Measurements from ENCODE around the gene RNF169. TPM values are rescaled to one million over a fixed set of nuclear protein-coding genes. Genes with fewer than 3 reads are reported as not detected.

The RNF169 gene
- total RNA-seq, 1 experiment from 2014 or later, result 9.4 TPM

GRCh38 chr11:74717221-74717969 lies 31.3 kb upstream of the RNF169 start:
- Histone ChIP-seq H3K4me1 (replicated peaks) (no peaks in the 10 kb centered on the region), H3K4me3 (no peak overlapping the region), H3K9me3 (replicated peaks) (no peaks in the 10 kb centered on the region), H3K36me3 (no peaks in the 10 kb centered on the region), H3K27me3 (replicated peaks) (no peaks in the 10 kb centered on the region), H3K27ac (no peak overlapping the region)
- no peak for DNase-seq (ENCODE audit: low read depth in 1 of 2, low spot score in 2 of 2)

GRCh38 chr11:74719011-74719410 lies 29.6 kb upstream of the RNF169 start:
- no peak overlapping the region for H3K27ac ChIP-seq
- H3K4me1 ChIP-seq (replicated peaks), result no peaks in the 10 kb centered on the region
- H3K4me3 ChIP-seq, result no peak overlapping the region
- H3K9me3 ChIP-seq (replicated peaks), result no peaks in the 10 kb centered on the region
- H3K27me3 ChIP-seq (replicated peaks), result no peaks in the 10 kb centered on the region
- DNase-seq (ENCODE audit: low read depth in 1 of 2, low spot score in 2 of 2), result no peak
- no peaks in the 10 kb centered on the region for H3K36me3 ChIP-seq

- no peak overlapping the region for H3K27ac ChIP-seq
- no peak for DNase-seq (ENCODE audit: low read depth in 1 of 2, low spot score in 2 of 2)
- peaks cover 8% of the 10 kb centered on the region for H3K4me1 ChIP-seq (replicated peaks)
- H3K27me3 ChIP-seq (replicated peaks), result no peaks in the 10 kb centered on the region
- no peak overlapping the region for H3K4me3 ChIP-seq
- H3K9me3 ChIP-seq (replicated peaks), result no peaks in the 10 kb centered on the region
- no peaks in the 10 kb centered on the region for H3K36me3 ChIP-seq
Observed at GRCh38 chr11:74720596-74721478, 27.8 kb upstream of the RNF169 start.

- H3K4me1 ChIP-seq (replicated peaks), result peaks cover 13% of the 10 kb centered on the region
- no peak for DNase-seq (ENCODE audit: low read depth in 1 of 2, low spot score in 2 of 2)
- H3K36me3 ChIP-seq, result no peaks in the 10 kb centered on the region
- H3K4me3 ChIP-seq, result no peak overlapping the region
- no peak overlapping the region for H3K27ac ChIP-seq
- H3K27me3 ChIP-seq (replicated peaks), result no peaks in the 10 kb centered on the region
- H3K9me3 ChIP-seq (replicated peaks), result no peaks in the 10 kb centered on the region
Observed at GRCh38 chr11:74721479-74721835, 27.2 kb upstream of the RNF169 start.

DNA sequence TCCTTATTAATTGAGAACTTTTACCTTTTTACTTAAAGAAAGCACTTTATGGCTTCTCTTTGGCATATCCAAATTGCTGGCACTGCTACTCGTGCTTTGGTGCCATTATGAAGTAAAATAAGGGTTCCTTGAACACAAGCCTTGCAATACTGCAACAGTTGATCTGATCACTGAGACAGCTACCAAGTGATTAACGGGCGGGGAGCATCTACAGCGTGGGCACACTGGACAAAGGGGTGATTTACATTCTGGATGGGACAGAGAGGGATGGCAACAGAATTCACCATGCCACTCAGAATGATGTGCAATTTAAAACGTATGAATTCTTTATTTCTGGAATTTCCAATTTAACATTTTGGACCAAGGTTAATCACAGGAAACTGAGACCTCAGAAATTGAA lies 25.1 kb upstream of the RNF169 start:
- no peaks in the 10 kb centered on the region for H3K36me3 ChIP-seq
- H3K27me3 ChIP-seq (replicated peaks), result no peaks in the 10 kb centered on the region
- no peak overlapping the region for H3K4me3 ChIP-seq
- H3K27ac ChIP-seq, result no peak overlapping the region
- peaks cover 13% of the 10 kb centered on the region for H3K4me1 ChIP-seq (replicated peaks)
- no peak for DNase-seq (ENCODE audit: low read depth in 1 of 2, low spot score in 2 of 2)
- H3K9me3 ChIP-seq (replicated peaks), result no peaks in the 10 kb centered on the region

DNA sequence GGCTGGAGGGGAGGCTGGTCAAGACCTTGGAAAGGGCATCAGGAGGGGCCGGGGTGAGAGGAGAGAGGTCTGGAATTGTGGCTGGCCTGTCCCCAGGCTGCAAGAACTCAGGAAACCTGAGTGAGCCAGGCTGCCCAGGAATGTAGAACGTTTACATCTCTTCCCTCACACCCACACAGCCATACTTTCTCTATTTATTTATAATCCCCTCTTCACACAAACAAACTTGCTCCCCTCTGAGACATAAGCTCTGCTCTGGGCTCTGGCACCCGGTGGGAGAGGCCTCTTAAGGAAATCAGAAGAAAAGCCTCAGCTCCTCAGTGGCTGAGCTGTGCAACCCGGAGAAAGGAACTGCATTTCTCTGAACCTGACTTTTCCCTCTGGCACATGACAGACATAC lies 22.9 kb upstream of the RNF169 start:
- Histone ChIP-seq H3K27ac (no peak overlapping the region), H3K36me3 (no peaks in the 10 kb centered on the region), H3K4me3 (no peak overlapping the region), H3K4me1 (replicated peaks) (peaks cover 13% of the 10 kb centered on the region), H3K27me3 (replicated peaks) (0 out of 2 replicates have a peak, but pooled peaks cover 2% of the 10 kb centered on the region), H3K9me3 (replicated peaks) (no peaks in the 10 kb centered on the region)
- peak; percentile 49 to 53 for DNase-seq (ENCODE audit: low read depth in 1 of 2, low spot score in 2 of 2)

DNA sequence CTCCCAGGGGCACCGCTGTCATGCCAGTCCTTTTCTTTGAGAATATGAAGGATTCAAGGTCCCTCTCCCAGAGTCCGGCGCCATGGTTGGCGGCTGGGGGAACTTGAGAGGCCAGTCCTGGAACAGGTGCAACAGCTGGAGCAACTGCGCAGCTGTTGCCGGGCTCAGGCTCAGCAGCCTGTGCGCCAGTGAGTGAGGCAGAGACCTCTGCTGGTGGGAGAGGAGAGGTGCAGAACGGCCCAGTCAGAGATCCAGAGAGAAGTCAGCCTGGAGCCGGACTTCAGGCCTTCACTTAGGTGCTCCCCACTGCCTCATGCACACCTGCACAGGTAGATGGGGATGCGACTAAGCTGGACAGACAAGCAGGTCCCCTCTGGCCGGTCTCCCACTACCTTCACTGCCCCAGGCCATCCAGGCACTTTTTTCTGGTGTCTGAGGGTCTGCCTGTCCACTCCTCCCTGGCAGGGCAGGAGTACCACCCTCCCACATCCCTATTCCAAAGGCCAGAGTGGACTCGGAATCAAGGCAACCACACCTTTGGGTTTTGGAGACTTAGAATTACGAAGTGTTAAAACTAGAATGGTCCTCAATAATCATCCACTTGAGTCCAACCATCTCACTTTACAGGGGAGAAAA lies 22.0 kb upstream of the RNF169 start:
- peaks cover 13% of the 10 kb centered on the region for H3K4me1 ChIP-seq (replicated peaks)
- H3K4me3 ChIP-seq, result no peak overlapping the region
- H3K9me3 ChIP-seq (replicated peaks), result no peaks in the 10 kb centered on the region
- H3K36me3 ChIP-seq, result no peaks in the 10 kb centered on the region
- H3K27ac ChIP-seq, result no peak overlapping the region
- 0 out of 2 replicates have a peak, but pooled peaks cover 3% of the 10 kb centered on the region for H3K27me3 ChIP-seq (replicated peaks)
- peak; percentile 30 to 51 for DNase-seq (ENCODE audit: low read depth in 1 of 2, low spot score in 2 of 2)

DNA sequence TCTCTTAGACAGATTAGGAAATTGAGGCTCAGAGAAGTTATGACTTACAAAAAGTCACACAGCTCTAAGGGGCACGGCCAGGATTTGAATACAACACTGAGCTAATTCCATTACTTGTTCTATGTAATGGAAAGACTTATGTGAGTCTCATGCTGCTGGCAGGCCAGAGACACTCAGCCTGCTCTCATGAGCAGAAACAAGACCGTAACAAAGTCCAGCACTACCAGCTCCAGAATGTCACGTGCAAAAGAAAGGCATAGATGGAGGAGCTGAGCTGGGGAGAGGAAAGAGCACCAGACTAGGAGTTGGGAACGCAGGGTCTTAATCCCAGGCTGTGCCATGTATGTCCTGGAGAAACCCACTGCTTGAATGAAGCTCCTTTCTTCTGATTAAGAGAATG lies 19.3 kb upstream of the RNF169 start:
- peaks cover 13% of the 10 kb centered on the region for H3K4me1 ChIP-seq (replicated peaks)
- no peak overlapping the region for H3K4me3 ChIP-seq
- no peak overlapping the region for H3K27ac ChIP-seq
- no peaks in the 10 kb centered on the region for H3K36me3 ChIP-seq
- DNase-seq (ENCODE audit: low read depth in 1 of 2, low spot score in 2 of 2), result no peak
- no peaks in the 10 kb centered on the region for H3K9me3 ChIP-seq (replicated peaks)
- H3K27me3 ChIP-seq (replicated peaks), result 0 out of 2 replicates have a peak, but pooled peaks cover 3% of the 10 kb centered on the region

DNA sequence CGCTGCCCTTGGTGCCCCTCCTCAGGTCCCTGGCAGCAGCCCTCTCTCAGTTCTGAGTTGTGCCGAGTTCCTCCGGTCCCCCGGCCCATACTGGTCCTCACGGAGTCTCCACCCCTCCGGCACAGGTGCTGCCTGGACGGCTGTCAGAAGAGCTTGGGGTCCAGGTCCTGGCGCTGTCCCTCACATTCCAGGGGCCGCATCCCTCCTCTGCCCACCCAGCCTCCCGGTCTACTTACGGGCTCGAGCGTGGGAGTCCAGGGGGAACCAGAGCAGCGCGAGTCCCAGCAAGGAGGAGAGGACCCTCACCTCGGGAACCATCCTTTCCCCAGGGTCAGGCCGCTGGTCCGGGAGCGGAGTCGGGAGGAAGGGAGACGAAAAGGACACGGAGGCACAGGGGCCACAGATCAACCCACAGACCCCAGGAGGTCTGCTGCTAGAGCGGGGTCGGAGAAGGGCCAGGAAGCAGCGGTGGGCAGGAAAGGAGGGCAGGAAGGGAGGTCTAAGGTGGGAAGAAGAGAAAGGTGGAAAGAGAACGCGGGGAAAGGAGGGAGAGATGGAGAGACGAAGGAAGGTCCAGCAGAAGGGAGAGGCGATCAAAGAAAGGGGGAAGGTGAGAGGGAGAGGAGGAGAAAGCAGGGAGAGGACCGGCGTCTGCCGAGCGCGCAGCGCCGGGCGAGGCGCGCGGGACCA lies 17.9 kb upstream of the RNF169 start:
- Histone ChIP-seq H3K9me3 (replicated peaks) (no peaks in the 10 kb centered on the region), H3K27ac (no peak overlapping the region), H3K36me3 (no peaks in the 10 kb centered on the region), H3K4me1 (replicated peaks) (peaks cover 6% of the 10 kb centered on the region), H3K4me3 (no peak overlapping the region), H3K27me3 (replicated peaks) (0 out of 2 replicates have a peak, but pooled peaks cover 3% of the 10 kb centered on the region)
- no peak for DNase-seq (ENCODE audit: low read depth in 1 of 2, low spot score in 2 of 2)

DNA sequence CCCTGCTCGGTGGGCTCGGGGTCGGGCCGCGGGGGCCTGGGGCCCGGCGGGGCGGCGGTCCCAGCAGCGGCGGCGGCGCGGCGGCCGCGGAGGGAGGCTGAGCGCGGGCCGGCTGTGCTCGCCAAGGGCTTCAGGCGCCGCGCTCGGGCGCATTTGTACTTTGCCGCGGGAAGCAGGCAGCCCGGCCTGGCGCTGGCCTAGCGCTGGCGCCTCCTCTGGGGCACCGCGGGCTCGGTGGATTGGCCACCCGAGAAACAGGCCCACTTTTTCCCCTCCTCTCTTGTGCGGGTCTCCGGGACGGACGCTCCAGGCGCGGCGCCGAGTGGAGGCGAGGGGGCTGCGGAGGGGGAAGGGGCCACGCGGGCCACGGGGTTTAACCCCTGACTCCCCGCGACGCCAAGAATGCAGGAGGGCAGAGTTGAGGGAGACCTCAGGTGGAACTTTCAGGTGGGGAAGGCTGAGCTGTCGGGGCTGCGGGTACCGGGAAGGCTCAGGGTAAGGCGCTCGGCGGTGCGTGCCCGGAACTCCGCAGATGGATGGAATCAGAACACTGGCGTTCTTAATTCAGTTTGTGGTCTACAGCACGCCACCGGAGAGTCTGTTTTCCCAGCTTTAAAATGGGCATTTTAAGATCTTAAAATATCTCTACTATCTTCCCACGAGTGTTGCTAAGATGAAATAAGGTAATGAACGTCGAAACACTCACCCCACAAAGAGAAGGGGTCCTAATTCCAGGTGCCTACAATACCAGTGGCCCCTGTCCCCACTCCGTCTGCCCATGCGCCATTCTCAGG lies 17.2 kb upstream of the RNF169 start, which contains the start of gene CHRDL2:
CHRDL2 (minus strand) TSS at position 126 of the 794 bp plus-strand sequence. CDS start 538 bp downstream, outside the sequence.
- DNase-seq (ENCODE audit: low read depth in 1 of 2, low spot score in 2 of 2), result no peak
- Histone ChIP-seq H3K27ac (no peak within 1 kb of the TSS), H3K36me3 (no peaks in the 10 kb centered on the region), H3K27me3 (replicated peaks) (0 out of 2 replicates have a peak, but pooled peaks cover 3% of the 10 kb centered on the region), H3K4me1 (replicated peaks) (no peaks in the 10 kb centered on the region), H3K4me3 (no peak within 1 kb of the TSS), H3K9me3 (replicated peaks) (no peaks in the 10 kb centered on the region)

DNA sequence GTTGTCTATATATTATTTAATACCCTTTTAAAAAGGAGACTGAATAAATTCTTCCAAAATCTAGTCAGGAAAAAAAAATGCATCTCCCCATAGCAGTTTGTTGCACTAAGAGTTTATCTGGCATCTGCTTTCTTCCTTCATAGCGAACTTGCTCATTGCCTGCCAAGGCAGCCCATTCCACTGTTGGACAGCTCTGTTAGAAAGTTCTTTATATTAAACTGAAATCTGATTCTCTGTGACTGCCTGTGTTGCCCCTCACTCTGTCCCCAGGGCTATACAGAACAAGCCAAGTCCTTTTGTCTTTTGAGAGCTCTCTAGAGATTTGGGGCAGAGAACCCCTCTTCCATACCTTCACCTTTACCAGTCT lies 14.1 kb upstream of the RNF169 start:
- DNase-seq (ENCODE audit: low read depth in 1 of 2, low spot score in 2 of 2), result no peak
- Histone ChIP-seq H3K27me3 (replicated peaks) (0 out of 2 replicates have a peak, but pooled peaks cover 3% of the 10 kb centered on the region), H3K27ac (no peak overlapping the region), H3K36me3 (no peaks in the 10 kb centered on the region), H3K4me3 (no peak overlapping the region), H3K9me3 (replicated peaks) (no peaks in the 10 kb centered on the region), H3K4me1 (replicated peaks) (no peaks in the 10 kb centered on the region)

GRCh38 chr11:74735365-74735928 lies 13.2 kb upstream of the RNF169 start:
- Histone ChIP-seq H3K4me3 (no peak overlapping the region), H3K9me3 (replicated peaks) (no peaks in the 10 kb centered on the region), H3K4me1 (replicated peaks) (no peaks in the 10 kb centered on the region), H3K36me3 (no peaks in the 10 kb centered on the region), H3K27me3 (replicated peaks) (0 out of 2 replicates have a peak, but pooled peaks cover 3% of the 10 kb centered on the region), H3K27ac (no peak overlapping the region)
- DNase-seq (ENCODE audit: low read depth in 1 of 2, low spot score in 2 of 2), result no peak
